HG02798 (cell line): ENCODE data around the gene FAM184A.
A peak's percentile ranks its signal among the peaks of the same experiment; 100 is the strongest.

Experiments used
- ATAC-seq: cut with Tn5 transposase; IDR thresholded peaks from one replicate; pipeline ENCODE4 v1.9.1; 2021; ENCODE audit warnings: mild to moderate bottlenecking; ENCODE audit not compliant: unreplicated experiment, poor library complexity

The FAM184A gene

GRCh38 chr6:119063491-119063890 lies 15.0 kb downstream of the FAM184A start:
- no peak for ATAC-seq

GRCh38 chr6:119061215-119061614 lies 17.2 kb downstream of the FAM184A start:
- ATAC-seq, result no peak

- ATAC-seq, result no peak
These were observed 18.1 kb downstream of the FAM184A start for GRCh38 chr6:119060255-119060907.

- no peak for ATAC-seq
These were observed 23.4 kb downstream of the FAM184A start for GRCh38 chr6:119055069-119055468.

DNA sequence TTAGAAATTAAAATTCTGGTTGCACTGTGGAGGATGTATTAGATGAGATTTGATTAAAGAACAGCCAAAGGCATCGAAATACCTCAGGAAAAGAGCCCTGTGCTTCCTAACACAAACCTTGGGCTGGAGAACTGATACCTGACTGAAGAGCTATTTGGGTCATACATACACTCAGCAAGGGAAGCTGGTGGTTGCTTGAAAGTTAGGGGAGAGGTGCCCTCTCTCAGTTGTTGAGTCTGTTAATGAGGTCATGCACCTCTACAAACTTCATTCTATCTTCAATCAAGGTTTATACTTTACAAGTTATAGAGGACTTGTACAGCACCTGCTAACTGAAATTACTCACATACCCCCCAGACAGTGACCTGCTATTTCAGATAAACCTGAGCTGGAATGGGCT lies 25.5 kb downstream of the FAM184A start:
- no peak for ATAC-seq

DNA sequence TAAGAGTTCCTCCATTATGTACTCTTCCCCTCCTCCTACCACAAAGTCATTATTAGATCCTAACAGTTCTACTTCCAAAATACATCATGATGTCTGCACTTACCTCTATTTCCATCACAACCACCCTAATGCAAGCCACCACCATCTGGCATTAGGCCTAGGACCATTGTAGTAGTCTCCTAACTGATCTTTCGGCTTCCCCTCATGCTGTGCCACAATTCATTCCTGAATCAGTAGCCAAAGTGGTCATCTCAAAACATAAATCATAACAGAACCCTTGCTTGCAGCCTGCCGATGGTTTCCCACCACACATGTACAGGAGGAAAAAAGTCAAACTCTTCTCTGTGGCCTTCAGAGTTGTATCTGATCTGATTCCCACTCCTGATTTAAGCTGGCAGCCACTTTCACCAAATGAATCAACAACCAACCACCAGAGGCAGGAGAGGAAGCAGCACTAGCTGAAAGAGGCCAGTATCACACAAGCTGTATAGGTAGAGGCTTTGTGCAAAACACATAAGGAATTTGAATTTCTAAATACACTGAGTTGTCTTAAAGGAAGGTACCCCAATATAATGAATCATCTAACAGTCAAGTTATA lies 26.1 kb downstream of the FAM184A start:
- ATAC-seq, result no peak

GRCh38 chr6:119044255-119044654 lies 34.2 kb downstream of the FAM184A start:
- ATAC-seq, result no peak

GRCh38 chr6:119043783-119044182 lies 34.7 kb downstream of the FAM184A start:
- peak; percentile 71 for ATAC-seq

GRCh38 chr6:119043265-119043664 lies 35.2 kb downstream of the FAM184A start:
- ATAC-seq, result no peak

DNA sequence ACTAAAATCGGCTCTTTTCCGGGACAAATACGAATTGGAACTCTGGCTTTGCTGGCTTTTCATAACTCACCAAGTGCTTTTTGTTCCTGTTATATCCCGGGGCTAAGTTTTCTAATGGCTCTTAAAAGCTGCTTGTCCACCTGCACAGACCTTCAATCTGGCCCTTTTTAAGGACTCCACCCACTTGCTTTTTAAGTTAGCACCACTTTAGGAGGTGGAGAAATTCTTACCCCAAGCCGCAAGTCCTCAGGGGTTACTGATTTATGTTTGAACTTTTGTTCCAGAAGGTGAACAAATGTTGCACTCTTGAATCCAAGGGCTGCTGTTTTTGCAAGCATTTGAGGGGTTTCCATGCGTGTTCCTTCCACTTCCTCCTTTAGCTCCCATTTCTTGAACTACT lies 37.8 kb downstream of the FAM184A start:
- no peak for ATAC-seq

DNA sequence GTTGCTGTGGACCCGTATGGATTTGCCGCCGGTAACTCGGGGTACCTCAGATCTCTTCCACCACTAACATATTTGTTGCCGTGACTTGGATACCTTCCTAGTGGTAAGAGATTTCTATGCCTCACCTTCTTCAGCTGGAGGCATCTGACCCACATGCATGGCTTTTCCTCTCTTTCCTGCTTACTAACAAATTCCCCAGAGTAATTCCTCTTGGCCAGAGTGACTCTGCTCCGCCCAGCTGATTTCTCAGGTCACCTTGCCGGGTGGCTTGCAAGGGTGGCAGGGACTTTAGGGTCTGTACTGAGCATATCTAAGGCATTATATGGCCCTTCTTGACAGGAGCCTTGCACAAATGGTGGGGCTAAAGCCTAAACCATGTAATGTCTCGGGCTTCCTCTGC lies 38.2 kb downstream of the FAM184A start:
- no peak for ATAC-seq

DNA sequence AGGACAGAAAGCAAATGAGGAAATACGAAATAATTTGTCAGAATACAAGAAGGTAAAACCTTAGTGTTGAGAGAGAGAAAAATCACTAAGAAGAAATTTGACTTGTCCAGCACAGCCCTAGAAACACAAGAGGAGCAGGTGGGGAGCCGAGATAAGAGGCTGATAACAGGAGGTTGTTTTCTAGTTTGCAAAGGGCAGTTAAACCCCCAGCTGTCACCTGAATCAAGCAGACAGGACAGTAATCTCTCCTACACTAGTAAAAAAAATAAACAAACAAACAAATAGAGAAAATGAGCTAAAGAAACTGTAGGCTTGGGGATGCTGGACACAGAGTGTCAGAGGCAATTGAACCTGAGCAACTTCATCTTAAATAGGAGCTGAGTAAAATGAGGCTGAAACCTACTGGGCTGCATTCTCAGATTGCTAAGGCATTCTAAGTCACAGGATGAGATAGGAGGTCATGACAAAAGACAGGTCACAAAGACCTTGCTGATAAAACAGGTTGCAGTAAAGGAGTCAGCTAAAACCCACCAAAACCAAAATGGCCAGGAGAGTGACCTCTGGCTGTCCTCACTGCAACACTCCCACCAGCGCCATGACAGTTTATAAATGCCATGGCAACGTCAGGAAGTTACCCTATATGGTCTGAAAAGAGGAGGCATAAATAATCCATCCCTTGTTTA lies 40.4 kb downstream of the FAM184A start:
- ATAC-seq, result no peak

DNA sequence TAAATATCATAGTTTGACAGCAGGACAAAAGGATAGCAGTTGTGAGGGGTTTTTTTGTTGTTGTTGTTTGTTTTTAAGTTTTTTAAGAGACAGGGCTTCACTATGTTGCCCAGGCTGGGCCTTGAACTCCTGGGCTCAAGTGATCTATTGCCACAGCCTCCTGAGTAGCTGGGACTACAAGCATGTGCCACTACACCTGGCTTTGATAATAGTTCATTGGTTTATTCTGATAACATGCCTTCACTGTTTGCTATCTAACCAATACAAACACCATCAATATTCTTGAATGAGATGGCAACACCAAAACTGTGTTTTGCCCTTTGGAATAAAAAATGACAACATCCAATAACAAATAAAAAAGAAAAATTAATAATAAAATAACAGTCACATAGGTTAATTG lies 41.2 kb downstream of the FAM184A start:
- no peak for ATAC-seq

DNA sequence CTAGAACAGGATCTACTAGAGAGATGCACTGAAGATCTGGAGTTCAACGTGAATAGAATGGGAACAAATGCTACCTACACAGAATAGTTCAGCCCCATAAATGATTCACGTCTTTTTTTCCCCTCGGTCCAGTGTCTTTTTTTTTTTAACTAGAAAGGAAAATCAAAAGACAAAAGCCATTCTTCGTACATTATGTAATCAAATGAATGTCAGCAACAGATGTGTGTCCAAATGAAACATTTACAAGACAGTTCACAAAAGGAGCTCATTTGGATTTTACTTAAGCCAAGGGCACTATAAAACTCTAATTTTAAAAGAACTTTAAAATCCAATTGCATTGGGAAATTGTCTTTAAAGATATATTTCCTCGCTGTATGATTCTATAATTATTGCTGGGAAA lies 42.4 kb downstream of the FAM184A start:
- ATAC-seq, result no peak

GRCh38 chr6:119035459-119035858 lies 43.0 kb downstream of the FAM184A start:
- ATAC-seq, result no peak

DNA sequence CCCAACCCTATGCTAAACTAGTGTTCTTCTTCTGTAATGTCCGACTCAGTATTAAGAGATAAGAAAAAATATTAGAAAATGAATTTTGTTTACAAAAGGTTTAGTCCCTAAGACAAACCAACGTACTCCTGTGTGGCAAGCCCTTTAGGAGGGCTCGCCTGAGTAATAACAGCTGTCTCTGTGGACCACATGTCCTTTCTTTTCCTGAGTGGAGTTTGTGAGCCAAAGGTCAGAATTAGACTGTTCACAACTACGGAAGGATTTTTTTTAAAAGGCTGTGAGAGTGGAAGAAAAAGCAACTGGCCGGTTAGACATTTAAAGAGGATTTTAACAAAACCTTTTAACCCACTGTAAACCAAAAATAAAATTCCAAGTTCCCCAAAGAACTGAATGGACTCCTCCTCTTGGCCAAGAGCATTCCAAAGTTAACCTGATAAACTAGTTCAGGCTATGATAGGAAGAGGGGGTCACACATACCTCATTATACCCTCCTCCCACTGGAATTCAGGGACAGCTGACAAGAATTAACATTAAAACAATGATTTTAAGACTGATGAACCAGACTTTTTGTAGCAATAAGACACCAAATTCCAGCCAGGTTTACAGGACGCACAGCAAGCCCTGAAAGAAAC lies 43.5 kb downstream of the FAM184A start:
- no peak for ATAC-seq

DNA sequence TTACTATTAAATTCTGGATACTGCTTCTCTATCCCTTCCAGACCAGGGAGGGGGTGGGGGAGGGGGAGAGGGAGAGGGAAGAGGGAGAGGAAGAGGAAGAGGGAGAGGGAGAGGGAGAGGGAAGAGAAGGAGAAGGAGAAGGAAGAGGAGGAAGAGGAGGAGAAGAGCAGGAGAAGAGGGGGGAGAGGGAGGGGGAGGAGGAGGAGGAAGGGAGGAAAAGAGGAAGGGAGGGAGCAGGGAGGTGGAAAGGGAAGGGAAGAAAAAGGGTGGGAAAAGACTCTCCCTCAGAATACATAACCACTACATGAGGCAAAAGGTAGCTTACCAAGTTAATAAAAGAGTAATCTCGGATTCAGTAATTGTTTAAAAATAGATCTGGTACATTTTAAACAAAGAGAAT lies 46.0 kb downstream of the FAM184A start:
- no peak for ATAC-seq

DNA sequence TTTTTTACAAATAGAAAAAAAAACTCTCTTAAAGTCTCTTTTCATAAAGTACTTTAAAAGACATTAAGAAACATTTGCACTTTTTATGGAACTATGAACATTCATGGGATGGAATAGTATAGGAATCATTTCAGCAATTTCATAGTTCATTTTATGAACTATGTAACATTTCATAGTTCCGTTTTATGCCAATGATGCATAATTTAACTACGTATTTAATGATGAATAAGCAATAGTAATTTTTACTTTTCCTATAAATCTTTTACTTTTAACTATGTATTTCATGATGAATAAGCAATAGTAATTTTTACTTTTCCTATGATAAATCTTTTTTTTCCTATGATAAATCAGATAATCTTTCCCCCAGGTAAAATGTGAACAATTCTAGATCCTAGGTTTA lies 47.7 kb downstream of the FAM184A start:
- ATAC-seq, result no peak

- ATAC-seq, result no peak
These were observed 50.4 kb downstream of the FAM184A start for GRCh38 chr6:119028091-119028490.

DNA sequence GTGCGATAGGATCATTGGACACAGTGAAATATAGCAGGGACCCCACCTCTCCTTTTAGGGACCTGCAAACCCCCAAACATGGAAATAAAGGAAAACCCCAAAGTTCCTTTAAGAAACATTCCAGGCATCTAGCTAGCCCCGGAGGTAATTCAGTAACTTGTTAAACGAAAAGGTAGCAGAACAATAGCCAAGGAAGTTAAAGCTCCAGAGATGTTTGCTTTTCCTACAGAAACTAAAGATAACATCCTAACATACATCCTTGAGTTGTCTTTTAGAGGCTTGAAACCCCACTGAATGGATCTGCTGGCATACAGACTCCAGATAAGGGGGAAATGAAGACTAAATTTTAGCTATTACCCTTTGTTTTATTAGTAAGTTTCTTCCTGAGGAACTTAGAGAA lies 51.0 kb downstream of the FAM184A start:
- no peak for ATAC-seq

DNA sequence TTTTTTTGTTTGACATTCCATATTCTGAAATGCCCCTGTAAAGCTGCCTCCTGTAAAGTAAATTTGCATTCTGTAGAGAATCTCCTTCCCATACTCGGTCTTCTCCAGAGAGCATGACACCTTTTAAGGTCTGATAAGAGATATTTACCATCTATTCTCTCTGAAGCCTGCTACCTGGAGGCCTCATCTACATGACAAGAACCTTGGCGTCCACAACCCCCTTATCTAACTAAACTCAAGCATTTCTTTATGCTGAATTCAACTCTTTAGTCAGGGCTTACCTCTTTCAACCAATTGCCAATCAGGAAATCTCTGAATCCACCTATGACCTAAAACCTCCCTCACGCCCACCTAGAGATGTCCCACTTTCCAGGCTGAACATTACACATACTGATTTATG lies 51.6 kb downstream of the FAM184A start:
- no peak for ATAC-seq
